ENCODE results near the gene MCM3.
A peak's percentile ranks its signal among the peaks of the same experiment; 100 is the strongest.

Gene MCM3

GRCh38 chr6:52284460-52285176 lies at the start of gene MCM3:
Gene MCM3 (minus strand): TSS chr6:52284742. CDS start chr6:52284674, 68 bp downstream.
- peak within 1 kb of the TSS; percentile 92 for H3K4me3 ChIP-seq (ENCODE audit: low read length)
- peaks cover 5% of the 10 kb centered on the region for H3K4me1 ChIP-seq (ENCODE audit: control insufficient read depth, low read depth, low read length)
- no peaks in the 10 kb centered on the region for H3K27me3 ChIP-seq (ENCODE audit: control insufficient read depth, insufficient read depth, low read length)
- peaks cover 38% of the 10 kb centered on the region for H3K36me3 ChIP-seq (ENCODE audit: control insufficient read depth, low read depth, low read length)
- H3K9me3 ChIP-seq (ENCODE audit: control insufficient read depth, low read depth, low read length), result no peaks in the 10 kb centered on the region
- peak within 1 kb of the TSS; percentile 98 for H3K27ac ChIP-seq (ENCODE audit: low read length)
- peak within 1 kb of the TSS; percentile 100 for H3K9ac ChIP-seq (ENCODE audit: low read length)

GRCh38 chr6:52333840-52334200 lies 49.3 kb upstream of the MCM3 start:
- Histone ChIP-seq H3K9me3 (ENCODE audit: control insufficient read depth, low read depth, low read length) (no peaks in the 10 kb centered on the region), H3K36me3 (ENCODE audit: control insufficient read depth, low read depth, low read length) (no peaks in the 10 kb centered on the region), H3K9ac (ENCODE audit: low read length) (no peak overlapping the region), H3K4me3 (ENCODE audit: low read length) (no peak overlapping the region), H3K27me3 (ENCODE audit: control insufficient read depth, insufficient read depth, low read length) (no peaks in the 10 kb centered on the region), H3K27ac (ENCODE audit: low read length) (no peak overlapping the region), H3K4me1 (ENCODE audit: control insufficient read depth, low read depth, low read length) (no peaks in the 10 kb centered on the region)

DNA sequence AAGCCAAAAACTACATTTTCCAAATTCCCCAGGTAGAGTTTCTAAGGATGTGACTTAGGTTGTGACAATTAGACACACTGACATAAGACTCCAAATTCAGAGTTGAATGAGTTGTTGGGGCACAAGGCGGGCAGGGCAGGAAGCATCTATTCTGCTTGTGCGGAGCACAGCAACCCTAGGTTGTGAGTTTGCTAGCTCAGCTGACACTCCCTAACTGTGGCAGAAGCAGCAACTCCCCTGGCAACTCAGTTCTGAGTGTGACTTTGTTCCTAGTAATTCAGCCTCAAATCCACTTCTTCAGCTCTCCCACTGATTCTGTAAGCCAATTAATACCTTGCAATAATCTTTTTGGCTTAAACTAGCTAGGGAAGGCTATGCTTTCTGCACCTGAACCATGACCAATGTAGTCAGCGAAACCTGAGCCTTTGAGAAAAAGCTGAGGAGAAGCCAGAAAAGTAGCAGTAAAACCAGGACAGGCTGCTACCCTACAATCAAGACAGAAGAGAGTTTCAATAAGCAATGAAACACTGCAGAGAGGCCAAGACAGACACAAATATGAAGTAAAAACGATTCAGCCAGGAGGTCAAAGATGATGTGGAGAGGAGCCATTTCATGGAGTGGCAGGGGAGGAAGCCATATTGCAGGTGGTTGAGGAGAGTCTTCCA lies 47.4 kb upstream of the MCM3 start:
- Histone ChIP-seq H3K36me3 (ENCODE audit: control insufficient read depth, low read depth, low read length) (no peaks in the 10 kb centered on the region), H3K27ac (ENCODE audit: low read length) (no peak overlapping the region), H3K27me3 (ENCODE audit: control insufficient read depth, insufficient read depth, low read length) (no peaks in the 10 kb centered on the region), H3K9ac (ENCODE audit: low read length) (no peak overlapping the region), H3K9me3 (ENCODE audit: control insufficient read depth, low read depth, low read length) (no peaks in the 10 kb centered on the region), H3K4me3 (ENCODE audit: low read length) (no peak overlapping the region), H3K4me1 (ENCODE audit: control insufficient read depth, low read depth, low read length) (peaks cover 3% of the 10 kb centered on the region)

GRCh38 chr6:52330470-52330869 lies 45.9 kb upstream of the MCM3 start:
- Histone ChIP-seq H3K4me3 (ENCODE audit: low read length) (no peak overlapping the region), H3K27me3 (ENCODE audit: control insufficient read depth, insufficient read depth, low read length) (no peaks in the 10 kb centered on the region), H3K4me1 (ENCODE audit: control insufficient read depth, low read depth, low read length) (peaks cover 18% of the 10 kb centered on the region), H3K9me3 (ENCODE audit: control insufficient read depth, low read depth, low read length) (no peaks in the 10 kb centered on the region), H3K36me3 (ENCODE audit: control insufficient read depth, low read depth, low read length) (no peaks in the 10 kb centered on the region), H3K9ac (ENCODE audit: low read length) (no peak overlapping the region), H3K27ac (ENCODE audit: low read length) (no peak overlapping the region)

GRCh38 chr6:52328729-52329128 lies 44.2 kb upstream of the MCM3 start:
- peaks cover 19% of the 10 kb centered on the region for H3K4me1 ChIP-seq (ENCODE audit: control insufficient read depth, low read depth, low read length)
- no peaks in the 10 kb centered on the region for H3K9me3 ChIP-seq (ENCODE audit: control insufficient read depth, low read depth, low read length)
- H3K9ac ChIP-seq (ENCODE audit: low read length), result no peak overlapping the region
- no peak overlapping the region for H3K4me3 ChIP-seq (ENCODE audit: low read length)
- H3K27ac ChIP-seq (ENCODE audit: low read length), result no peak overlapping the region
- no peaks in the 10 kb centered on the region for H3K36me3 ChIP-seq (ENCODE audit: control insufficient read depth, low read depth, low read length)
- no peaks in the 10 kb centered on the region for H3K27me3 ChIP-seq (ENCODE audit: control insufficient read depth, insufficient read depth, low read length)

- Histone ChIP-seq H3K9ac (ENCODE audit: low read length) (no peak overlapping the region), H3K4me1 (ENCODE audit: control insufficient read depth, low read depth, low read length) (peaks cover 19% of the 10 kb centered on the region), H3K4me3 (ENCODE audit: low read length) (no peak overlapping the region), H3K27ac (ENCODE audit: low read length) (no peak overlapping the region), H3K27me3 (ENCODE audit: control insufficient read depth, insufficient read depth, low read length) (no peaks in the 10 kb centered on the region), H3K36me3 (ENCODE audit: control insufficient read depth, low read depth, low read length) (no peaks in the 10 kb centered on the region), H3K9me3 (ENCODE audit: control insufficient read depth, low read depth, low read length) (no peaks in the 10 kb centered on the region)
Observed at GRCh38 chr6:52328303-52328662, 43.7 kb upstream of the MCM3 start.

DNA sequence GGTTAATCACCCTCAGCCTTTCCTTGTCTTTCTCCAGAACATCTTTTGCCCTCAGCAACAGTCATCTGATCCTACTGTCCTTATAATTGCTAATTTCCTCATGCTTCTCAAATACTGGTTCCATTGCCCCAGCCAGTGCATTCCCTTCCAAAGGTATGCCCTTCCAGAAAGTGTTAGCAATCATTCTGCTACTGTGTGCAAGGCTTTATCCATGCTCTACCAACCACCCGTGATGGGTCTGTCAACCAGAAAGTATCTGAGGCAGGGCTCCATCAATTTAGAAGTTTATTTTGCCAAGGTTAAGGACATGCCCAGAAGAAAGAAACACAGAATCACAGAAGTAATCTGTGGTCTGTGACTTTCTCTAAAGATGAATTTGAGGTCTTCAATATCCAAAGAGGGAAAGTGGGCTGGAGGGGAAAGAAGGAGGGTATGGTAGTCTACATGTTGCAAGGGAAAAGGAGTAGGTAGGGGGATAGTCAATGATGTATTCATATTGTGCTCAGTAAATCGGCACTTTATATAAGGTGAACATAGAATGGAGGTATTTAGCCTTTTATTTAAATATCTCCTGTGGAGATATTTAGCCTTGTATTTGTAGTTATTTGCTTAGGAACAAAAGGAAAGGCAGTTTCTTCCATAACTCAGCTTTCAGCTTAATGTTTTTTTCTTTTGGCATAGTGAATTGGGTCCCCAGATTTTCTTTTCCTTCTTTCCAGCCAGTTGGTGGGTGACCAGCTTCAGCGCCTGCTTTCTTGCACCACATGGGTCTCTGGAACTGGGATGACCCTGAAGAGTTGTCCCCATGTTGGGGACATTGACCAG lies 42.2 kb upstream of the MCM3 start:
- Histone ChIP-seq H3K4me3 (ENCODE audit: low read length) (peak overlapping the region; percentile 34), H3K36me3 (ENCODE audit: control insufficient read depth, low read depth, low read length) (no peaks in the 10 kb centered on the region), H3K27me3 (ENCODE audit: control insufficient read depth, insufficient read depth, low read length) (no peaks in the 10 kb centered on the region), H3K4me1 (ENCODE audit: control insufficient read depth, low read depth, low read length) (peaks cover 19% of the 10 kb centered on the region), H3K9me3 (ENCODE audit: control insufficient read depth, low read depth, low read length) (no peaks in the 10 kb centered on the region), H3K27ac (ENCODE audit: low read length) (no peak overlapping the region), H3K9ac (ENCODE audit: low read length) (peak overlapping the region; percentile 12)

GRCh38 chr6:52325695-52326471 lies 41.3 kb upstream of the MCM3 start:
- Histone ChIP-seq H3K27ac (ENCODE audit: low read length) (peak overlapping the region; percentile 29), H3K9me3 (ENCODE audit: control insufficient read depth, low read depth, low read length) (no peaks in the 10 kb centered on the region), H3K27me3 (ENCODE audit: control insufficient read depth, insufficient read depth, low read length) (no peaks in the 10 kb centered on the region), H3K36me3 (ENCODE audit: control insufficient read depth, low read depth, low read length) (no peaks in the 10 kb centered on the region), H3K4me1 (ENCODE audit: control insufficient read depth, low read depth, low read length) (peaks cover 19% of the 10 kb centered on the region), H3K9ac (ENCODE audit: low read length) (peak overlapping the region; percentile 12), H3K4me3 (ENCODE audit: low read length) (peak overlapping the region; percentile 34)

DNA sequence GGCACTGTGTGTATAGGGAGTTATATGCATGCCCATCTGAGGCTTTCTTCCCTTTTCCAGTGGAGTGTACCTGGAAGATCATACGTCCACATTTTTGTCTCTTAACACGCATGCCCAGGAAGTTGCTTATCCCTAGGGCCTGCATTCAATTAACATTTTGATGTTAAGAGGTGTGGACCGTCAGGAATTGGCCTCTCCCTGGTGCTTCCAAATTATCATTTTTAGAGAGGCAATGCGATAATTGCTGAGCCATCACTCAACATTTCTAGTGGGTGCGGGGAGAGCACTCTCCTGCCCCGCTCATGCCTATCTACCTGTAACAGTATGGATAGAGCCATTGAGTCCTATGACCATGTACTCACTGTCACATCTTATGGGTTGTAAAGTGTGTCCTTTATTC lies 39.6 kb upstream of the MCM3 start:
- H3K36me3 ChIP-seq (ENCODE audit: control insufficient read depth, low read depth, low read length), result no peaks in the 10 kb centered on the region
- no peaks in the 10 kb centered on the region for H3K9me3 ChIP-seq (ENCODE audit: control insufficient read depth, low read depth, low read length)
- H3K27ac ChIP-seq (ENCODE audit: low read length), result no peak overlapping the region
- no peaks in the 10 kb centered on the region for H3K27me3 ChIP-seq (ENCODE audit: control insufficient read depth, insufficient read depth, low read length)
- H3K9ac ChIP-seq (ENCODE audit: low read length), result no peak overlapping the region
- peaks cover 19% of the 10 kb centered on the region for H3K4me1 ChIP-seq (ENCODE audit: control insufficient read depth, low read depth, low read length)
- no peak overlapping the region for H3K4me3 ChIP-seq (ENCODE audit: low read length)

DNA sequence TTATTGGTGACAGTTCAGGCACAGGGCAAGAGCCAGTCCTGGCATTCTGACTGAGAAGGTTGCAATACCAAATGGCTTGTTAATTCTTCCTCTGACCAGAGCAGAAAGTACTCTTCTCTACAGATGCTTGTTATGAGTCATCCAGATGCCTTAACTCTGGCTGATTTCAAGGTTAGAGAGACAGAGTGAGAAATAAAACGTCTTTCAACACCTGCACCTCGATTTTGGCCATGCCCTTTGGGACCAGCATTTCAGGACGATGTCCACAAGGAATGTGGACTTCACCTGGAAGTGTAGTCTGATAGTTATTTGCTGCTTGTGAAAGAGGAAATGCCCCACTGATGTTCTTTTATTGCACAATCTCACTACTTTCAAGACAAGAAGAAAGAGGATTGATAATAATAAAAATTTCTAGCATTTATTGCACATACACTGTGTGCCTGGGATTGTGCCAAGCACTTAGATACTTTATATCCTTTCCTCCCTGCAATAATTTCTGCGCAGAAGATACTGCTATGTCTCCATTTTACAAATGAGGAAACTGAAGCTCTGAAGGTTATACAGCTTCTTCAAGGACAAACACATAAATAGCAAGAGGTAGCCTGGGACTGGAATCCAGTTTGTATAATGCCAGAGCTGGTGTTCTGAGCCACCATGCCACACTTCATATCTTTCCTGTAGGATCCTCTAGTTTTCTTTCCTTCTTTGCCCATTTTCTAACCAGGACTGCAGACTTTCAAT lies 33.5 kb upstream of the MCM3 start:
- no peaks in the 10 kb centered on the region for H3K36me3 ChIP-seq (ENCODE audit: control insufficient read depth, low read depth, low read length)
- no peak overlapping the region for H3K27ac ChIP-seq (ENCODE audit: low read length)
- H3K4me3 ChIP-seq (ENCODE audit: low read length), result no peak overlapping the region
- no peaks in the 10 kb centered on the region for H3K9me3 ChIP-seq (ENCODE audit: control insufficient read depth, low read depth, low read length)
- H3K4me1 ChIP-seq (ENCODE audit: control insufficient read depth, low read depth, low read length), result no peaks in the 10 kb centered on the region
- H3K9ac ChIP-seq (ENCODE audit: low read length), result no peak overlapping the region
- no peaks in the 10 kb centered on the region for H3K27me3 ChIP-seq (ENCODE audit: control insufficient read depth, insufficient read depth, low read length)
